ENCODE measurements around the gene DHRSX.

DNA sequence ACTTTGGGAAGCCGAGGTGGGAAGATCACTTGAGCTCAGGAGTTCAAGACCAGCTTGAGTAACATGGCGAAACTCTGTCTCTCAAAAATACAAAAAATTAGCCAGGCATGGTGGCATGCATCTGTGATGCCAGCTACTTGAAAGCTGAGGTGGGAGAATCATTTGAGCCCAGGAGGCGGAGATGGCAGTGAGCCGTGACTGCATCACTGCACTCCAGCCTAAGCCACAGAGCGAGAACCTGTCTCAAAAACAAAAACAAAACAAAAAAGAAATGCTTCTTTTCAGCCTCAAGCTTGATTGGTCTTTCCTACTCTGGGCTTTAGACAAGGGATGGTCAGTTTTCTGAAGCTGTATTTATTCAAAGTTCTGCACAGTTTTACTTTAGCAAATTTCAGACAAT is 15.8 kb upstream of the DHRSX start:
- TF ChIP-seq CTCF (conservative IDR thresholded peaks at IDR 0.05) (no peak), ZFX (IDR thresholded peaks at IDR 0.05) (no peak)

Data from C4-2B (cell line).